GM21360 (cell line): ENCODE measurements around the gene FOXS1.
"Not testable (repeated sequence)": the region's sequence is repeated elsewhere in the genome, so short reads cannot be mapped to it uniquely, and the experiment has no call there.

Experiments used
- ATAC-seq: cut with Tn5 transposase; IDR thresholded peaks from one replicate; pipeline ENCODE4 v1.9.1; 2021; ENCODE audit warnings: mild to moderate bottlenecking, moderate library complexity; ENCODE audit not compliant: unreplicated experiment

The FOXS1 gene

GRCh38 chr20:31824125-31824485, 21.3 kb downstream of the FOXS1 start:
- ATAC-seq: no peak

- no peak for ATAC-seq
These were observed 21.9 kb downstream of the FOXS1 start for GRCh38 chr20:31823360-31824124.

- peak; percentile 68 for ATAC-seq
These were observed 22.7 kb downstream of the FOXS1 start for GRCh38 chr20:31822421-31823330.

GRCh38 chr20:31821427-31821826, 24.0 kb downstream of the FOXS1 start:
- ATAC-seq: no peak

- no peak for ATAC-seq
These were observed 25.2 kb downstream of the FOXS1 start for GRCh38 chr20:31820228-31820627.

- ATAC-seq: no peak
These were observed 26.2 kb downstream of the FOXS1 start, which contains the start of gene MYLK2 for GRCh38 chr20:31819083-31819784. Gene MYLK2, plus strand, starts transcription at chr20:31819356. Its CDS starts 225 bp downstream, at chr20:31819581.

GRCh38 chr20:31818376-31818908, 27.0 kb downstream of the FOXS1 start:
- ATAC-seq: no peak

- no peak for ATAC-seq
These were observed 27.9 kb downstream of the FOXS1 start for GRCh38 chr20:31817461-31817860.

- no peak for ATAC-seq
These were observed 29.2 kb downstream of the FOXS1 start for GRCh38 chr20:31816221-31816620.

- no peak for ATAC-seq
These were observed 29.8 kb downstream of the FOXS1 start for GRCh38 chr20:31815408-31816188.

GRCh38 chr20:31814142-31814541, 31.3 kb downstream of the FOXS1 start:
- not testable (repeated sequence) for ATAC-seq

- no peak for ATAC-seq
These were observed 31.8 kb downstream of the FOXS1 start for GRCh38 chr20:31813611-31814010.

GRCh38 chr20:31811796-31812728, 33.3 kb downstream of the FOXS1 start:
- no peak for ATAC-seq

GRCh38 chr20:31811198-31811597, 34.2 kb downstream of the FOXS1 start:
- no peak for ATAC-seq

- no peak for ATAC-seq
These were observed 35.7 kb downstream of the FOXS1 start for GRCh38 chr20:31809661-31810060.

- ATAC-seq: no peak
These were observed 36.9 kb downstream of the FOXS1 start for GRCh38 chr20:31808481-31808880.

- no peak for ATAC-seq
These were observed 38.6 kb downstream of the FOXS1 start for GRCh38 chr20:31806564-31807355.

GRCh38 chr20:31803552-31804291, 41.7 kb downstream of the FOXS1 start:
- no peak for ATAC-seq
